OCI-LY3 (cell line): Measurements from ENCODE around the gene ARHGDIA.

Source experiments
- EZH2phosphoT487 ChIP-seq: fragments of 200-600 bp; shearing (Covaris generic); IDR thresholded peaks from 2 replicates; pipeline ENCODE4 v1.6.1; 2018; ENCODE audit warnings: antibody characterized with exemption, mixed run types, low read depth
- TF ChIP-seq, protein P1 (sequence below): fragments of 200-600, 300-600 bp; sonication (generic); IDR thresholded peaks from 2 replicates; pipeline ENCODE4 v1.5.1; 2014; ENCODE audit warnings: antibody characterized with exemption, low read length, low read depth

DNA sequence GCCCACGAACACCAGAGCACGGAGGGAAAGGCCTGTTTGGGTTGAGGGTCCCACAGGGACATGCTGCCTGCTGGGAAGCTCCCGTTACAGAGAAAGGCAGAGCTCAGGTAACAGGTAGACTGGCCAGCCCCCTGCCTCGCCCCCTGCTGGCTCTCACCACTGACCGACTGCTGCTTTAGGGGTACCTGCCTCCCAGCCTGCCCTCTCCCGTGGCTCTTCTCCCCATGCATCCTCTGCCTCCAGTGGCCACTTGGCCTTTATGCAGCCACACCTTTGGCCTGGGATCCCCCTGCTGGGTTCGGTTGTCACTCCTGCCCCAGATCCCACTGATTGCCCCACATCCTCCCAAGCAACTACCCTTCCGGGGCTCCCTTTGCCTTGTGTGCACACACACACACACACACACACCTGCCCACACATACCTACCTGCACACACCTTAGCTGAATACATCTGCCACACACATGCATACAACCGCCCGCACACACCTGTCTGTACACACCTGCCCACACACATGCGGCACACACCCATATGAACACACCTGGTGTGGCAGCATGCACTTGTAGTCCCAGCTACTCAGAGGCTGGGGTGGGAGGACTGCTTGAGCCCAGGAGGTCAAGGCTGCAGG is 45.2 kb downstream of the ARHGDIA start:
- no peak for TF ChIP-seq EZH2phosphoT487
- TF ChIP-seq, protein P1, sequence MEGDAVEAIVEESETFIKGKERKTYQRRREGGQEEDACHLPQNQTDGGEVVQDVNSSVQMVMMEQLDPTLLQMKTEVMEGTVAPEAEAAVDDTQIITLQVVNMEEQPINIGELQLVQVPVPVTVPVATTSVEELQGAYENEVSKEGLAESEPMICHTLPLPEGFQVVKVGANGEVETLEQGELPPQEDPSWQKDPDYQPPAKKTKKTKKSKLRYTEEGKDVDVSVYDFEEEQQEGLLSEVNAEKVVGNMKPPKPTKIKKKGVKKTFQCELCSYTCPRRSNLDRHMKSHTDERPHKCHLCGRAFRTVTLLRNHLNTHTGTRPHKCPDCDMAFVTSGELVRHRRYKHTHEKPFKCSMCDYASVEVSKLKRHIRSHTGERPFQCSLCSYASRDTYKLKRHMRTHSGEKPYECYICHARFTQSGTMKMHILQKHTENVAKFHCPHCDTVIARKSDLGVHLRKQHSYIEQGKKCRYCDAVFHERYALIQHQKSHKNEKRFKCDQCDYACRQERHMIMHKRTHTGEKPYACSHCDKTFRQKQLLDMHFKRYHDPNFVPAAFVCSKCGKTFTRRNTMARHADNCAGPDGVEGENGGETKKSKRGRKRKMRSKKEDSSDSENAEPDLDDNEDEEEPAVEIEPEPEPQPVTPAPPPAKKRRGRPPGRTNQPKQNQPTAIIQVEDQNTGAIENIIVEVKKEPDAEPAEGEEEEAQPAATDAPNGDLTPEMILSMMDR = 0 out of 2 replicates have a peak, but pooled peaks have one; percentile 12
